Stimulated activated CD4-positive, alpha-beta T cell treated with anti-CD3 and anti-CD28 coated beads, Interleukin-1b, Interleukin-23, amount 100 ng/mL, for 48 hours (primary cell): ENCODE results near the gene GP1BB.

Experiments
- DNase-seq: peaks from one replicate; pipeline ENCODE4 v3.0.0-alpha.2; 2020

GP1BB gene

DNA sequence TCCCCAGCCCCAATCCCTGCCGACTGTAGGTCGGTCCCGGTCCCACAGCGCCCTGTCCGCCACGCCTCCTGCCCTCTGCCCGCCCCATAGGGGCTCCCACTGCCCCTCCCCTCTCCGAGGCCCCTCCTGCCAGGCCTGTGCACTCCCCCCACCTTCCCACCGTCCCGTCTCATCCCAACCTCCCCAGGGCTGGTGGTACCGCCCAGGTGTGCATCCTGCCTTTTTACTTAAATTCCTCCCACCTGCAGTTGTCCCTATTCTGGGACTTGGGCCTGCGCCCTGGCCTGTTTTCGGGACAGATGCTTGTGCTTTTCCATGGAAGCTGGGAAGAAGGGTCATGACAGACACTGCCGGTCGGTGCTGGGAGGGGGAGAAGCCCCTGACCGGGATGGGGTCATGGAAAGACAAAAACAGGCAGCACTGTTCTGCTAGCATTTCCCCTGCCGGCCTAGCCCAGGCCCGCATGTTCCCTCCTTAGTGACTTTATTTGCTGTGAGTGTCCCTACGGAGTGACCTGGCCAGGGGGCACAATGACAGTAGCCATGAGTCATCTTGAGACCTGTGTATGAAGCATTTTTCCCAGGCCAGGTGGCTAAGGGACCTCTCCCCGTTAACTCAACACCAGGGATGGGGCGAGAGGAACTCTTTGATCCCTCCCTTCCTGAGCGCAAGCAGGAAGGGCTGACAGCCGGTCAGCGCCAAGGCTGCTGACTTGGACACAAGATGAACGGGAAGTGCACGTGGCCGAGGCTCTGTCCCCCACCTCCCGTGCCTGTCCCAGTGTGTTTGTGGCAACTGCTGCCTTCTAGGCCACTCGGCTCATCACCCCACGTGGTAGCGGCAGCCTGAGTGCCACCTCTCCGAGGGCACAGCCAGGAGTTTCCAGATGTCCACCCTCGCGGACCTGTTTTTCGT, 44.3 kb downstream of the GP1BB start:
- no peak for DNase-seq

DNA sequence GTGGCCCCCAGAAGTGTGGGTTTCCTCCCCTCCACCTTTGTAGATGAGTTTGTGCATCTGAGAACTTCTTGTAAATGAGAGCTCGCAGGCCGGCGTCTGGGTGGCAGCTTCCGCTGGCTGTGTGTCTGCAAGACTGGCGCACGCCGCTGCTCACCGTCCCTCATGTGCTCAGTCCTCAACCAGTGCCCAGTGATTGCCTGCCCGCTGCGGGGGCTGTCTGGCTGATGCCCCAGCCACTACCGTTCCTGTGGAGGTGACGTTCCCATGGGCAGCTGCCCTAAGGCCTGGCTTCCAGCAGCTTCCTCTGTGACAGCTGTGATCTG, 46.0 kb downstream of the GP1BB start:
- no peak for DNase-seq

DNA sequence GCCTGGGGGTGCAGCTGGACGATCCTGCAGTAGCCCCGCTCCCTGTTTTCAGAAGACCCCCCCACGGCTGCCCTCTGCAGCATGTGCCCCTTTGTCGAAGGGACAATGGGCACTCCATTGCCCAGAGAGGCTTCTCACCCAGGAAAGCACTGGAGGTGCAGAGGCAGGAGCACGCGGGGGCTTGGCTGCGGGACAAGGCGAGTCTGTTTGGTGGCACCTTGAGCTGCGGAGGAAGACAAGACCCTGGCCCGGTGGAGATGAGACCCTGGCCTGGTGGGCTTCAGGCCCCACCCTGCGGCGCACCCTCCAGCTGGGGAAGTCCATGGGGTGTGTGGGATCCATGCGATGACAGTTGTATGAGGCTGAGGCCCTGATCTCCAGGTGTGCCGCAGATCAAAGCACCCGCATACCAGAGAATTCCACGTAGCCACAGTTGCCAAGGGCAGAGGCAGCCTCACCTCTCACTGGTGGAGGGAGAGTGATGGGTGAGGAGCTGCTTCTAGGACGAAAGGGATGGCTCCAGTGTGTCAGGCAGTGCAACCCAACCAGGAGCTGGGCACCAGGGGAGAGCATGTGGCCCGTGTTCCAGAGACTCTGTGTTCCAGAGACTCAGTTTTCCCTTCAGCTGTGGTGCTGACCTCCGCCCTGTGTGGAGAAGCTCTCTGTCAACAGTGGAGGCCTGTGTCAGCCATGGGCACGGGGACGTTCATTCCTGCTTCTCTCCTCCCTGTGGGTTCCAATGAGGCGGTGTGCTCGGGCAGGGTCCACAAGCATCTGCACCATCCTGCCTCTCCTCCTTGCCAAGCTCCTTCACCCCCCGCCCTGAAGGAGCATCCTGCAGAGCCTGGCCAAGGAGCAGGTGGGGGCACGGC, 47.2 kb downstream of the GP1BB start:
- DNase-seq = no peak

- DNase-seq = no peak
Measured at GRCh38 chr22:19772422-19772672, 49.0 kb downstream of the GP1BB start.

GRCh38 chr22:19772673-19773469, 49.5 kb downstream of the GP1BB start:
- DNase-seq = no peak

GRCh38 chr22:19773470-19774040, 50.2 kb downstream of the GP1BB start:
- no peak for DNase-seq
